AG20443 (cell line): ENCODE measurements around the gene TANGO2.

Experiments used
- DNase-seq: peaks from one replicate; pipeline ENCODE4 v3.0.0; 2012; ENCODE audit warnings: low spot score, mixed read lengths

The TANGO2 gene

DNA sequence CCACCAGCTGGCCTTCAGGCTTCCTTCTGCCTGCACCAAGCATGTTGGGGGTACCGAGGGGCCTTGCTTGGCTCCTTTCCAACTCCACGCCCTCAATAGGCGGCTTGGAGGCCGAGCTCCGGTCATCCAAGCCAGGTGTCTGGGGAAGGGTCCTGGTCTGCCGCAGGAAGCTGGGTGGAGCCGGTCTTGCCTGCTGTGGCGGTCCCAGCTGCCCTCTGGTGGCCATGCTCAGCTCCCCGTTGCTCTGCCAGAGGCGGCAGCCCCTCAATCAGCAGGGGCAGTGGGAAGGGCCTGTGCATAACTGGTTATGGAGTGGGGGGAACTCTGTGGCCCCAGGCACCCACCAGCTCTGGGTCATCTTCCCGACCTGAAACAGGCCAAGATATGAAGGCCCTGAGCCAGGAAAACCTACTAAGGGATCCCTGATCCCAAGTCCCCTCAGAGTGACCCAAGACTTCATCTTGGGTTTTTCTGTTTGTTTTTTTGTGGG, 7.5 kb upstream of the TANGO2 start:
- DNase-seq, result peak; percentile 76

DNA sequence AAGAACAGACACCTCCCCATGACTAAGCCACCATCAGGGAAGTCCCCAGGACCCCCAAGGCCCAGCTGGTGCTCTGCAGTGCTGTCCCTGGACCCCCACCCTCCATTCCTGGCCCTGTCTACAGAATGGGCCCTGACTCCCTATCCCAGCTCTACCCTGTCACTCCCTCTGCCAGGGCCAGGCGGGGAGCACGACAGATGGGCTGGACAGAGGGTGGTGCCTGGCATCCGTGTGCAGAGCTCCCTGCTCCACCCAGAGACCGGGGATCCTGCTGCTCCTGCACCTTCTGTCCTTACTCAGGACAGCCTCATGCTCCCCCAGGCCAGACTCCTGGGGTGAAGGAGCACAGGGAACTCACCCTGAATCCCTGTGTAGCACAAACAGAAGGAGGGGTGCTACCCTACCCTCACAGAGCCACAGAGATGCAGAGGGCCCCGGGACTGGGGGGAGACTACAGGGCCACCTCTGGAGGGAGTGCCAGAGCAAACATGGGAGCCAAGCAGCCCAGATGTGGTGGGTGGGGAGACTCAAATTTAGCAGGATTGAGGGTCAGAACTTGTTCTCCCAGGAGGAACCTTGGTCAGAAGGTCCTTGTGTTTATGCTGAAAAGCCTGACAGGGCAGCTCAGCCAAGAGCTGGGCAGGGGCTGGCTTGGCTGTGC, 6.3 kb upstream of the TANGO2 start:
- DNase-seq, result no peak

DNA sequence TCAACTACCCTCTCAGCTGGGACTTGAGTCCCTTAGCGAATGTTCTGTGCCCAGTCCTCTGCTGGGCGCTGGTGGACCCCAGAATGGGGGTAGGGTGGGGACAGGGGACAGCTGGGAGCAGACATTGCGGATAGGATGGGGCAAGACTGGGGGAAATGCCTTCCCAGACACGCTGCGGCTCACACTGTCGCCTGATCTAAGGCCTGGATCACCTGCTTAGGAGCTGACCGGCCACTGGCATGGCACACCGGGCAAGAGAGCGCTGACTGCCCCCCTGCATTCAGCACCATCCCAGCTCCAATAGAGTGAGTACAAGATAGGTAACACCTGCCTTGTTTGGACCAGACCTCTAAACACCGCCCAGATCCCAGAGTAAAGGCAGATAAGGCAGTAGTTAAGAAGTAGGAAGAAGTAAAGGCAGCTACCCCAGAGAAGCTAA, 5.7 kb upstream of the TANGO2 start:
- no peak for DNase-seq

- DNase-seq, result no peak
Observed at GRCh38 chr22:20015971-20016733, 4.8 kb upstream of the TANGO2 start.

GRCh38 chr22:20016734-20017621, 3.9 kb upstream of the TANGO2 start, which contains the start of gene ARVCF:
Gene ARVCF, minus strand, starts transcription at chr22:20016823. Its CDS starts 26,029 bp downstream, at chr22:19990794.
- peak; percentile 99 for DNase-seq

DNA sequence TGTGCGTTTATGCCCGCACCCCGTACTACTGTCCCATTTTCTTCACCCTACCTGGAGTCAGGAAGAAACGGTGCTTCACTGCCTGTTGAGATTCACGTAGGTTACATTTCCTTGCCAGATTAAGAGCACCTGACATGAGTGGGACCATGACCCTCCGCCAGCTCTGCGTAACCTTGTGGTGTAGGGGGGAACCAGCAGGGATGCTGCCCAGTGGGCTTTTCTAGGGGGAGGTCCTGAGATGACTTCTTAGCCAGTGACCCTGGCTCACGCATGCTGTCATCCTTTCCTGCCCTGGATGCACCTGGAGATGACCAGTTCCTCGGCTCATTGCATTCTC, 3.3 kb upstream of the TANGO2 start:
- no peak for DNase-seq

DNA sequence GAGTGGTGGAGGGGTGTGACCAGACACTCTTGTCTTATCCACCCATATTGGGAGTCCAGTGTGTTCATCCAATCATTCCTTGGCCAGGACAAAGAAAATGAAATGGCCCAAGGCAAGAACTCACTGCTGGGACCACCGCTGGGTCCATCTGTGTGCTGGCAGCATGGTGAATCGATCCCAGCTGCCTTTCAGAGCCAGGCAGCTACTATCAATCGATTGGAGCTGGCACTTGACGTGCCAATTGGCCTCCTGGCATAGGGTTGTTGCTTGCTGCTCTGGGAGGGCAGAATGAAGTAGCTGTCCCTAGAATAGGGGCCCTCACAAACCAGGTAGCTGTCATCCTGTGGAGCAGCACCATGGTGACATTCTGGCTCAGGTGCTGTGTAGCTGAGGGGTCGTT, 2.9 kb upstream of the TANGO2 start:
- no peak for DNase-seq

GRCh38 chr22:20019661-20020532, 1.0 kb upstream of the TANGO2 start:
- DNase-seq, result no peak

- DNase-seq, result peak; percentile 77
Observed at GRCh38 chr22:20021196-20022181, 579 bp downstream of the TANGO2 start.

DNA sequence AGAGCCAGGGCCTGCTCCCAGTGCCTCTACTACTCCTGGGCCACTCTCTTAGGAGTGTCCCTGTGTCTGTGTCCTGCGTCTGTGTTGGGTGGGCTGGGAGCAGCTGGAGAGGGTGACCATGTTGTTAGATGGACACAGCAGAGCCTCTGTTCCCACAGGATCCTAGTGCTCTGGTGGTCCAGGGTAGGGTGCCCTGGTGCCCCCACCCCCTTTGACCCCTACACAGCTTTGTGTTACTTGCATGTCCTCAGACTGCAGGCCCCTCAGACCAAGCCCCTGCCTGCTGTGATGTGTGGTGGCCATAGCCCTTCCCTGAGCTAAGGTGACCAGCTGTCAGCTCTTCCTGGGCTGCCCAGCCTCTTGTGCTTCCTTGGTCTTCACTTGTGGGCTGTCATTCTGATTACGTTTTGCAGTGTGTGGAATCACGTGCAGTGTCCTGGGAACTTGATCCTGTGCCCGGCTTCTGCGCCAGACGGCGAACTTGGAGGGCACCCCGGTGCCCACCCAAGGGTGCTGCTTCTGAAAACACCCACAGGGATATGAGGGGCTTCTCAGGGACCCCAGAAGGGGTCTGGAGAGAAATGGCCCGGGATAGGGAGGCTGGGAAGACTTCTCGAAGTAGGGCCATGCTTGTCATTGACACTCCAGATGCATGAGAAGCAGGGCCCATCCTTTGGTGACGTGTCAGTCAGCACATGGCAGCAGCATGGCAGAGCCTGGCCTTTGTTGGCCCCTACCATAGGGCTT, 1.5 kb downstream of the TANGO2 start:
- DNase-seq, result no peak

DNA sequence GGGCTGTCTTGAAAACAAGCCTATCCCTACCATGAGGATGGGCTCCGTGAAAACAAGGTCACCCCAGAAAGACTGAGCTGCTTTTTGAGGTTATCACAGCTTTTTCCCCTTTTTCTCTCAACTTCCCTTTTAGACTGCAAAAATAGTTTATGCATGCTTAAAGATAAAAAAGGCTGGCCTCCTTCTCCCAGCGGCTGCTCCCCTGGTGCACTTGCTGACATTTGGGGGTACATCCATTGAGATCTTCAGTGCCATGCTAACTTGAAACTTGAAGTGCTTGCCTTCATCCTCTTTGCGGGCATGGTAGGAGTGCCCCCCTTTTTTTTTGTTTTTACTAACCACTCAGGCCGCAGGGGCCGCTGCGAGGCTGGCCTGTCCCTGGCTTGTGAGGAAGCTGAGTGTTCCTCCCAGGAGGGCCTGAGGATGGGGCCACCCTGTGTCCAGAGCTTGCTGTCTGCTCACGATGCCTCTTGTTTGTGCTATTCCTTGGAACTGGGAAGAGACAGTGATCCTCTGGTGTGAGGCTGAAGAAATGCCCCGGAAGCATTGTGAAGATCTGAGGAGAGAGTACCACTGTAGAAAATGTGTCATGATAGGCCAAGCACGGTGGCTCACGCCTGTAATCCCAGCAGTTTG, 2.2 kb downstream of the TANGO2 start:
- no peak for DNase-seq

DNA sequence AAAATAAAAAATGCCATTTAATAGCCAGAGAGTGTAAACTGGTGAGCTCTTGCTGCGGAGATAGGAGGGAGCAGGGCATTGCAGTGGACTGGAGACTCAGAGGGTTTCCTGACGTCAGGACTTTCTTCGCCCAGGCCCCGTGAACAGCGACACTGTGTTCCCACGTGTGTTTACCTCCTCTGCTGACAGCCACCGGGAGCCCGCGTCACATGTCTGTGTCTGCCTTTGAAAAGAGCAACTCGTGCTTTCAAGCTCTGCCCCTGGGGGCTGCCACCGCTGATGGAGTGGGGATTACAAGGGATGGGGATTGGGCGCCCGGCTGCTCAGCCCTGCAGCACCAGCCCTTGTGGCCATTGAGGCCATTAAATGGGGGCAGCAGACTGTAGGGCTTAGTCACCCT, 3.3 kb downstream of the TANGO2 start:
- DNase-seq, result no peak

DNA sequence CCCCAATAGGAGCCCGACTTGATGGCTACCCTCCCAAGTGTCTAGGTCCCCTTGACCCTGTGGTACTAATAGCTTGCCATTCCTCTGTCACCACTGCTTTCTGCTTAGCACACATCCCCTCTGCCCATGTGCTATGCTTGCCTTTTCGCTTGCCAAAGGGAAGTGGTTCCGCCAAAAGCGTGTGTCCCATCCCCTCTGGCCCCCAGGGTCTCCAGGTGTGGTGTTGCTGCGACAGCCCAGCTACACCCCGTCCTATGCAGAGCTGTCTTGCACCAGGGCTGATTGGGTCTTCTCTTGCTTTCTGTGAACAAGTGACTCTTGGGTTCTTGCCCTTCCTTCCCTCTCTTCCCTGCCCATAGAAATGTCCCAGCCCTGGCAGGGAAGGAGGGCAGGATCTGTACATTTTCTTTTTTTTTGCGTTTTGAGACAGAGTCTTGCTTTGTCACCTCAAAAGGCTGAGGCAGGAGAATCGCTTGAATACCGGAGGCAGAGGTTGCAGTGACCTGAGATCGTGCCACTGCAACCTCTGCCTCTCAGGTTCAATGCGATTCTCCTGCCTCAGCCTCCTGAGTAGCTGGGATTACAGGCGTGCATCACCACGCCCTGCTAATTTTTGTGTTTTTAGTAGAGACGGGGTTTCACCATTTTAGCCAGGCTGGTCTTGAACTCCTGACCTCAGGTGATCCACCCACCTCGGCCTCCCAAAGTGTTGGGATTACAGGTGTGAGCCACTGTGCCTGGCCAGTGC, 3.9 kb downstream of the TANGO2 start:
- DNase-seq, result no peak

GRCh38 chr22:20025401-20026203, 4.7 kb downstream of the TANGO2 start:
- DNase-seq, result no peak

DNA sequence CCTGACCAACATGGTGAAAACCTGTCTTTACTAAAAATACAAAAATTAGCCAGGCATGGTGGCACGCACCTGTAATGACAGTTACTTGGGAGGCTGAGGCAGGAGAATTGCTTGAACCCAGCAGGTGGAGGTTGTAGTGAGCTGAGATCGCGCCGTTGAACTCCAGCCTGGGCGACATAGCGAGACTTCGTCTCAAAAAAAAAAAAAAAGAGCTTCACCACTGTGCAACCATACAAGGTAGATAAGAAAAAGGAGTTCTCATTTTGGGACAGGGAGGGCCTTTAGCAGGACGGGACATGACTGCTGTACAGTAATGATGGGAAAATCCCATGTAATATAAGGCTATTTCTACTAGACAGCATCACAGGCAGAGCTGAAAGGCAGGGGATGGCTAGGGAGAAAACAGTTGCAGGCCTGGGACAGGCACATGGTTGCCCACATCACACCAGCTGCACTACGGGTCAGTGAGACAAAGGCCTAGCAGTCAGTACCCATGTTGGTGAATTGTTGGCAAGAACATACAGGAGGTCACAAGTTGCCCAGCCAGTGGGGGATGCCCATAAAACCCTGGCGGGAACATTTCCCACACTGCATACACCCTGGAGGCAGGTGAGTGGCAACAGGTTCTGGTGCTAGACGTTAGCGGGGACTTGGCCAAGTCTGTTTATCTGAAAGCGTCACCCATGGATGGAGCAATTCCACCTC, 5.4 kb downstream of the TANGO2 start:
- no peak for DNase-seq

DNA sequence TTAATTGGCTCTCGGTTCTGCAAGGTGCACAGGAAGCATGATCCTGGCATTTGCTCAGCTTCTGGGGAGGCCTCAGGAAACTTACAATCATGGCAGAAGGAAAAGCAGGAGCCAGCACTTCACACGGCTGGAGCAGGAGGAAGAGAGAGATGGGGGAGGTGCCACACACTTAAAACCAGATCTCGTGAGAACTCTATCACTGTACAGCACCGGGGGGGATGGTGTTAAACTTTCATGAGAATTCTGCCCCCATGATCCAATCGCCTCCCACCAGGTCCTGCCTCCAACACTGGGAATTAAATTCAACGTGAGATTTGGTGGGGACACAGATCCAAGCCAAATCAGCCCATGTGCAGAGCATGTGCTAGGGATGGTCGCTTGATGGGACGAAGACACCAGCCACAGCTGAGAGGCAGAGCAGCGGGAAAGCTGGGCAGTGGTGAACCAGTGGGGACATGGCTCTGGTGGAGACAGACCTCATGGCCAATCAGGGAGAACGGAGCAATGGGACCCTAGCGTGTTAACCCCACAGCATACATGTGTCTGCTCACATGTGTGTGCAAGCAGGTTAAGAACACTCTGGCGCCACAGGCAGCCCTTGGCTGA, 6.2 kb downstream of the TANGO2 start:
- no peak for DNase-seq
